KMS-11 (cell line): ENCODE results near the gene HP.
A peak's percentile ranks its signal among the peaks of the same experiment; 100 is the strongest.

Source experiments
- H2AFZ ChIP-seq: fragments of 200-600 bp; sonication (generic); 2 replicates; pipeline ENCODE4 v1.6.1; 2016; ENCODE audit warnings: antibody characterized with exemption, mixed run types, low read depth
- H3K27ac ChIP-seq: fragments of 200-600 bp; sonication (generic); 2 replicates; pipeline ENCODE4 v1.6.1; 2016; ENCODE audit warnings: mild to moderate bottlenecking, mixed run types
- H3K27me3 ChIP-seq: fragments of 200-600 bp; sonication (generic); 2 replicates; pipeline ENCODE4 v1.6.1; 2017; ENCODE audit warnings: mild to moderate bottlenecking, low read depth, mixed run types, moderate library complexity; ENCODE audit not compliant: insufficient read depth
- H3K36me3 ChIP-seq: fragments of 200-600 bp; sonication (generic); 2 replicates; pipeline ENCODE4 v1.6.1; 2017; ENCODE audit warnings: mild to moderate bottlenecking, mixed run types; ENCODE audit not compliant: insufficient read depth
- H3K4me1 ChIP-seq: fragments of 200-600 bp; sonication (generic); 2 replicates; pipeline ENCODE4 v1.6.1; 2016; ENCODE audit warnings: mild to moderate bottlenecking, low read depth, mixed run types; ENCODE audit not compliant: poor library complexity, severe bottlenecking
- H3K4me2 ChIP-seq: fragments of 200-600 bp; sonication (generic); 2 replicates; pipeline ENCODE4 v1.7.0; 2016; ENCODE audit warnings: mild to moderate bottlenecking, mixed run types
- H3K4me3 ChIP-seq: fragments of 200-600 bp; sonication (generic); IDR thresholded peaks from 2 replicates; pipeline ENCODE4 v1.6.1; 2017; ENCODE audit warnings: low read depth, low read length, mixed read lengths; ENCODE audit not compliant: insufficient read depth
- H3K79me2 ChIP-seq: fragments of 200-600 bp; sonication (generic); 2 replicates; pipeline ENCODE4 v1.6.1; 2016; ENCODE audit warnings: low read depth, mixed run types; ENCODE audit not compliant: insufficient read depth
- H3K9ac ChIP-seq: fragments of 200-600 bp; sonication (generic); 2 replicates; pipeline ENCODE4 v1.6.1; 2016; ENCODE audit warnings: mild to moderate bottlenecking, mixed run types
- H4K20me1 ChIP-seq: fragments of 200-600 bp; sonication (generic); 2 replicates; pipeline ENCODE4 v1.6.1; 2016; ENCODE audit warnings: mild to moderate bottlenecking, mixed run types; ENCODE audit not compliant: insufficient read depth
- CTCF ChIP-seq: fragments of 200-600 bp; sonication (generic); conservative IDR thresholded peaks from 2 replicates; pipeline ENCODE4 v1.6.1; 2017; ENCODE audit warnings: low read depth, mild to moderate bottlenecking, antibody characterized with exemption, low read length, moderate library complexity, mixed read lengths

Gene HP

GRCh38 chr16:72013389-72013788 lies 40.9 kb upstream of the HP start:
- Histone ChIP-seq H3K4me1 (peaks cover 37% of the 10 kb centered on the region), H3K27me3 (no peaks in the 10 kb centered on the region), H3K27ac (peak overlapping the region; percentile 72), H3K9ac (peak overlapping the region; percentile 31; the same call in 1 of the 2 replicates), H4K20me1 (no peaks in the 10 kb centered on the region), H3K36me3 (no peaks in the 10 kb centered on the region), H3K4me3 (no peak overlapping the region), H3K79me2 (peaks cover 4% of the 10 kb centered on the region; the same call in 1 of the 2 replicates), H3K4me2 (peak overlapping the region; percentile 88), H2AFZ (peak overlapping the region; percentile 25; the same call in 1 of the 2 replicates)
- TF ChIP-seq CTCF = no peak

GRCh38 chr16:72013888-72014581 lies 40.3 kb upstream of the HP start:
- H3K9ac ChIP-seq = peak overlapping the region; percentile 31; the same call in 1 of the 2 replicates
- no peaks in the 10 kb centered on the region for H3K36me3 ChIP-seq
- no peaks in the 10 kb centered on the region for H4K20me1 ChIP-seq
- H3K79me2 ChIP-seq = peaks cover 4% of the 10 kb centered on the region; the same call in 1 of the 2 replicates
- H3K27me3 ChIP-seq = no peaks in the 10 kb centered on the region
- H3K4me1 ChIP-seq = peaks cover 37% of the 10 kb centered on the region
- H3K4me3 ChIP-seq = no peak overlapping the region
- TF ChIP-seq CTCF = no peak
- H2AFZ ChIP-seq = peak overlapping the region; percentile 25; the same call in 1 of the 2 replicates
- H3K4me2 ChIP-seq = peak overlapping the region; percentile 88
- peak overlapping the region; percentile 72 for H3K27ac ChIP-seq

- peak overlapping the region; percentile 72 for H3K27ac ChIP-seq
- H3K4me1 ChIP-seq = peaks cover 37% of the 10 kb centered on the region
- H3K79me2 ChIP-seq = peaks cover 2% of the 10 kb centered on the region; the same call in 1 of the 2 replicates
- peak overlapping the region; percentile 88 for H3K4me2 ChIP-seq
- TF ChIP-seq CTCF = no peak
- H2AFZ ChIP-seq = no peak overlapping the region
- no peak overlapping the region for H3K9ac ChIP-seq
- H3K4me3 ChIP-seq = no peak overlapping the region
- no peaks in the 10 kb centered on the region for H4K20me1 ChIP-seq
- H3K27me3 ChIP-seq = no peaks in the 10 kb centered on the region
- H3K36me3 ChIP-seq = no peaks in the 10 kb centered on the region
Measured at GRCh38 chr16:72014675-72015074, 39.6 kb upstream of the HP start.

GRCh38 chr16:72015124-72015523 lies 39.2 kb upstream of the HP start:
- H3K4me2 ChIP-seq = no peak overlapping the region; the same call in 1 of the 2 replicates

More at GRCh38 chr16:72015124-72015523, 39.2 kb upstream of the HP start:
- Histone ChIP-seq H3K27ac (no peak overlapping the region), H3K79me2 (no peaks in the 10 kb centered on the region), H3K4me1 (peaks cover 37% of the 10 kb centered on the region), H3K36me3 (no peaks in the 10 kb centered on the region), H3K4me3 (no peak overlapping the region), H2AFZ (no peak overlapping the region), H4K20me1 (no peaks in the 10 kb centered on the region), H3K9ac (no peak overlapping the region), H3K27me3 (no peaks in the 10 kb centered on the region)
- TF ChIP-seq CTCF = no peak
